Uterus (tissue), 2 donors: Measurements from ENCODE around the gene BRICD5.

Experiments used
- CTCF ChIP-seq, 4 experiments: fragments of 200-600 bp in 2 of 4; fragments of 450-650 bp in 2 of 4; sonication (generic) in 2 of 4; IDR thresholded peaks; one replicate each; pipeline ENCODE4 v1.5.1; 2016 to 2019; ENCODE audit warnings: antibody characterized with exemption in 4 of 4, mild to moderate bottlenecking in 2 of 4, moderate library complexity in 1 of 4
- POLR2A ChIP-seq, 2 donors: fragments of 450-650 bp; IDR thresholded peaks; one replicate each; pipeline ENCODE4 v1.6.1; 2016; ENCODE audit warnings: antibody characterized with exemption in 2 of 2, mild to moderate bottlenecking in 1 of 2, moderate library complexity in 1 of 2

- TF ChIP-seq POLR2A (IDR thresholded peaks at IDR 0.05): no peak
- no peak for TF ChIP-seq CTCF (IDR thresholded peaks at IDR 0.05)
Measured at GRCh38 chr16:2228161-2228824, 17.6 kb upstream of the BRICD5 start.
